Measurements from ENCODE around the gene MCAT.
A peak's percentile ranks its signal among the peaks of the same experiment; 100 is the strongest.
"Not testable (repeated sequence)": the region's sequence is repeated elsewhere in the genome, so short reads cannot be mapped to it uniquely, and the experiment has no call there.

Gene MCAT

GRCh38 chr22:43126501-43127165, 16.6 kb downstream of the MCAT start:
- no peak for DNase-seq (ENCODE audit: low spot score)

- DNase-seq (ENCODE audit: low spot score) = no peak
These were observed 24.2 kb downstream of the MCAT start for GRCh38 chr22:43118953-43119458.

DNA sequence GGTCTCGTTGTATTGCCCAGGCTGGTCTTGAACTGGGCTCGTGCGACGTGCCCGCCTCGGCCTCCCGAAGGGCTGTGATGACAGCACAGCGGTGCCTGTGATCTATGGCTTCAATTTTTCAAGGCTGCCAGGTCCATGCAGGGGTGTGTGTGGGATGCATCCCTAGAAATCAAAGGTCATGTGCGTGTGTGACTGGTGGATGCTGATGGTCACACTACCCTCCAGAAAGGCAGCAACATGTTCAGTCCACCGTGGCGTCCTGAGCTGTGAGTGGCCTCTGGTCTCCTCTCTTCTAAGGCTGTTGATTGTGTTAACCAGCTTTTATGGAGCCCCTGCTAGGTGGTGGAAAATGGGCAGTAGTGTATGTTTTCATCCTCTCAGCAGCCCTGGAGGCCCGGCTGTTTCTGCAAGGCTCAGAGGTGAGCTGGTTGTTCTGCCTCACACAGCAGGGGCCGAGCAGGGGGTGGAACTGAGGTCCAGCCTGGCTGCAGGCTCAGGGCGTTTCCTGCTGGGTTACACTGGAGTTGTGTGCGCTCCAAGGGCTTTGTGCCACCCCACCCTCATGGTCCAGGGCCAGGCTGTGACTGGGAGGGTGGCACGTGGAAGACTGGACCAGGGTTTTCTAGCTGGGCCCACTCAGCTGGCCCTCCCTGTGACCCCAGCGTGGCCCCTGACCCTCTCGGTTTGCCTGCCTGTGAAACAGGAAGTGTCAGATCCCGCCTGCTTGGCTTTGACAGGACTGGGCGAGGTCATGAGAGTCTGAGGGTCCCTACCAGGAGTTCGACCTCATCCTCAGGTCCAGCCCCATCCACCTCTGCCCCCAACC, 25.0 kb downstream of the MCAT start:
- DNase-seq (ENCODE audit: low spot score) = no peak

GRCh38 chr22:43116932-43117331, 26.3 kb downstream of the MCAT start:
- DNase-seq (ENCODE audit: low spot score) = no peak

GRCh38 chr22:43114958-43115357, 28.2 kb downstream of the MCAT start:
- DNase-seq (ENCODE audit: low spot score) = no peak

DNA sequence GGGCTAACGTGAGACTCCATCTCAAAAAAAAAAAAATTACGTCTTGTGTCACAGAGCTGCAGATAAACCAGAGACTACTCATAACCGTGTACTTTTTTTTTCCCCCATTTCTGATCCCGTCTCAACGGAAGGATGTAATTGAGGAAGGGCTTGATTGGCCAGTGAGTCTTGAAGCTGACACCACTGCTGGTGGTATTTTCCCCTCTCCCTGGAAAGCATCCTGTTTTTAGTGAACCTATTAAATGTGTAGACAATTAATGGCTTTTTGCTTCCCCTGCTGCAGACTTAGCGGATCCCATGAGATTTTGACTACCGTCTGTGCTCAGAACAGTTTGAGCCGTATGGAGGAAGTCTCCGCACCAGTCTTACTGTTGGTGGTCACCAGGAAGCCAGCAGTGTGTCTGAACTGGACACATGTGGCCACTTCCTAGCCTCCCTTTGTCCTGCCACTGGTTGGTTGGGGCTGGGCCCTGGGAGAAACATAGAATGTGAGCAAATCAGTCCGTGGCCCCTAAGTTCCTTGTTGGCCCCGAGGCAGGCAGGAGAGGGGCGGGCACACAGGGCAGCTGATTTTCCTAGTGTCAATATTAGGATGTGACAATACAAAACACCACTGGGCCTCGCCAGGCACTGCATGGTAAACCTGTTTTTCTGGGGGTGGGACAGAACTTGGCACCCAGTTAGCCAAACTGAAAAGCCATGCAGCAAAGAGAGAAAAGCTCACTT, 29.5 kb downstream of the MCAT start:
- no peak for DNase-seq (ENCODE audit: low spot score)

GRCh38 chr22:43110927-43111623, 32.1 kb downstream of the MCAT start:
- DNase-seq (ENCODE audit: low spot score) = peak; percentile 63

DNA sequence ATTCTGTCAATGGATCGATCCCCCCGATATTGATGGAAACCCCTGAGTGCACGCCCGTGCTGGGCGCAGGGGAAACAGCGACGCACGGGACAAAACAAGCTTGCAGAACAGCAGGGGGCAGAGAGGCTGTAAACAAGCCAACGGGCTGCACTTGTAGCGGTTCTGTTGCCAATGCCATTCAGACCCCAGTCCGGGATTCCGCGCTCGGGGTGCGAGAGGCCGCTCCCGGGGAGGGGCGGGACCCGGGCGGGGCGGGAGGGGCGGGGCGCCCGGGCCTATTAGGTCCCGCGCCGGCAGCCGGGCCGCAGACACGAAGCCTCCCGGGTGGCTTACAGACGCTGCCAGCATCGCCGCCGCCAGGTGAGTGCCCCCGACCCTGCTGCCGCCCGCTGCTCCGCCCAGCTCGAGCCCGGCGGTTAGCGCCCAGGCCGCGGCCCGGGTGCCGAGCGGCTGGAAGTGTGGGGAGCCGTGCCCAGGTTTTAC, 32.7 kb downstream of the MCAT start, which contains the start of gene BIK:
TSS of gene BIK (plus strand) at position 307 of the 483 bp plus-strand sequence. CDS start 13,273 bp downstream, outside the sequence.
- DNase-seq (ENCODE audit: low spot score) = peak; percentile 85

- DNase-seq (ENCODE audit: low spot score) = peak; percentile 58
These were observed 33.2 kb downstream of the MCAT start for GRCh38 chr22:43109921-43110443.

DNA sequence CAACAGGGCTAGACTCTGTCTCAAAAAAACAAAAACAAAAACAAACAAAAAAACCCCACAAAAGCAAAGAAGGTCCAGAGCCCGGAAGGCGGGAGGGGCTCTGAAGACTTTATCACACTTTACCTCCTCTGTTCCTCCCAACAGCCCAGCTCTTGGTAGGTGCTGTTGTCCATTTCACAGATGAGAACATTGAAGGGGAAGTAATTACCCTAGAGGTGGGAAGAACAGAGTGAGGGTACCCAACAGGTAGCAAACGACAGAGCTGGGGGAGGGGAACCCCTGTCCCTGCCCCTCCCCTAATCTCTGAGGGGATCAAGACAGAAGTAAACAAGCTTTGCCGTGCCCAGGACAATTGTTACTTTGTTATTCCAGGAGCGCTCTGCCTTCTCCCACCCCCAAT, 33.7 kb downstream of the MCAT start:
- DNase-seq (ENCODE audit: low spot score) = no peak

- DNase-seq (ENCODE audit: low spot score) = no peak
These were observed 36.9 kb downstream of the MCAT start for GRCh38 chr22:43106302-43106701.

DNA sequence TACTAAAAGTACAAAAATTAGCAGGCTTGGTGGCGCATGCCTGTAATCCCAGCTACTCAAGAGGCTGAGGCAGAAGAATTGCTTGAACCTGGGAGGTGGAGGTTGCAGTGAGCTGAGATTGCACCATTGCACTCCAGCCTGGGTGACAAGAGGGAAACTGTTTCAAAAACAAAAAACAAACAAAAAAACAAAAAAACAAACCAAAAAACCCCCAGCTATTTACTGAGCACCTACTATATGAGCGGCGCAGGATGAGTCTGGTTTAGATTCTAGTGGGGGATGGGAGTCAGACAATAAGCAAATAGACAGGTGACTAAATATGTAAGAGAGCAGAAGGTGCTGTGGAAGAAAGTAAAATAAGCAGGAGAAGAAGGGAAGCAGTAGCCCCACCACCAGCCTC, 38.2 kb downstream of the MCAT start:
- not testable (repeated sequence) for DNase-seq (ENCODE audit: low spot score)

GRCh38 chr22:43104056-43104625, 39.1 kb downstream of the MCAT start:
- DNase-seq (ENCODE audit: low spot score) = not testable (repeated sequence)

DNA sequence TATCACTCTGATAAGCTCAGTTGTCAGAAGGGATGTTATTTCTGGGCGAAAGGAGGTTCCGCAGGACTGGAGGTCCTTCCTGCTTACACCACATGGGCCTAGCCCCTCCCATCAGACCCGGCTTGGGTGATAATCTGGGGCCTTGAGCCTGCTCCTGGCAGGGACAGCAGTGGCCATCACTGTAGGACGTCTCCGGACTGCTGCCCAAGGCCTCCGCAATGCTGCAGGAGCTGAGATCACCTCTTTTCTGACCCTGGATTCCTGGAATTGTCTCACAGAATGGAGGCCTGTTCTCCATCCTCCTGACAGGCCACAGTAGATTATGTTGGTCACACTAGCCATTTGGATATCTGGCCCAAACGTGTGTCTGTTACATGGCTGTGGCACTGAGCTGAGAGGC, 41.9 kb downstream of the MCAT start:
- no peak for DNase-seq (ENCODE audit: low spot score)

GRCh38 chr22:43100225-43100624, 43.0 kb downstream of the MCAT start:
- no peak for DNase-seq (ENCODE audit: low spot score)

DNA sequence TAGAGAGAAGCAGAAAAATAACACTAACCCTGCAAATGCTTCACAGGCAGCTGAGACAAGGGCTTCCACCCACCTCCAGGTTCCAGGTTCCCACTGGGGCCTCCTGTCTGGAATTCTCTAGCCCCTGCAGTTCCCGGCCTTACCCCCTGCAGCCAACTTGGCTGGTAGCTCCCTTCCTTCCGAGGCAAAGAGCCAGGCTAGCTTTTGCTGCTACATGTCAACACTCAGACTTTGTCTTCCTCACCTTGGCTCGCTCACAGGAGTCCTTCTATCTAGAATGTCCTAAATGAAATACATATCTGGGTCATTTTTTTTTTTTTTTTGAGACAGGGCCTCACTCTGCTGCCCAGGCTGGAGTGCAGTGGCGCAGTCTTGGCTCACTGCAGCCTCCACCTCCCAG, 44.1 kb downstream of the MCAT start:
- no peak for DNase-seq (ENCODE audit: low spot score)

DNA sequence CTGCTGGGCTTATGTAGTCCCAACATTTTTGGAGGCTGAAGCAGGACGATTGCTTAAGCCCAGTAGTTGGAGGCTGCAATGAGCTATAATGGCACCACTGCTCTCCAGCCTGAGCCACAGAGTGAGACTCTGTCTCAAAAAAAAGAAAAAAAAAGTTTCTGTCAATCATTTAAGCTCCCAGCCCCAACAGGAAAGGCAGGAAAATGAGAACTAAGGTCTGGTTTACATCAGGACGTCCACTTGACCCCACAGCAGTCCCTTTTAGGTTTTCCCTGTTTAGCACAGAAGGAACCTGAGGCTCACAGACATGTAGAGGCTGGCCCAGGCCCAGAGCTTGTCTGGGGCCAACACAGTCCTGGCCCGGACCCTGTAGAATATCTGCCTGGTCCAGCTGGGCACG, 44.8 kb downstream of the MCAT start:
- no peak for DNase-seq (ENCODE audit: low spot score)

- no peak for DNase-seq (ENCODE audit: low spot score)
These were observed 46.8 kb downstream of the MCAT start for GRCh38 chr22:43096420-43096819.

- peak; percentile 33 for DNase-seq (ENCODE audit: low spot score)
These were observed 48.6 kb downstream of the MCAT start for GRCh38 chr22:43094551-43094950.

DNA sequence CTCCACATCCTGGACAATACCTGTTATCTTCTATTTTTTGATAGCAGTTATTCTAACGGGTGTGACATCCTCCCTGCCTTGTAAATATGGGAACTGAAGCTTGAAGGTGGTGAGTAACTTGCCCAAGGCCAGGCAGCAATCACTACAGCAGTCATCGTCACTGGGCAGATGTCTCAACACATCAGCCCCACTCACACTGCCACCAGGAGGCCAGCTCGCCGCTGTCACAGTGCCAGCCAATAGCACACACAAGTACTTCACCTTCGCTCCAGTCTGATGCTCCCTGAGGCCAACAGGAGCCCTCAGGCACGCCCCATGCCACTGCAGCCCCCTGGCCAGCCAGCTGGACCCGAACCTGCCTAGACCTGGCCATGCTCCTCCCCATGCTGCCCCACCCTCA, 49.1 kb downstream of the MCAT start:
- peak; percentile 63 for DNase-seq (ENCODE audit: low spot score)

GRCh38 chr22:43092085-43092484, 51.1 kb downstream of the MCAT start:
- no peak for DNase-seq (ENCODE audit: low spot score)

Measured in D341Med (cell line).